GM13976 (cell line): ENCODE data around the gene TMEM255B.

Experiments
- DNase-seq: peaks from one replicate; pipeline ENCODE4 v3.0.0; 2012; ENCODE audit warnings: low spot score
- CTCF ChIP-seq: IDR thresholded peaks from 2 replicates; pipeline ENCODE4 v1.5.1; 2012; ENCODE audit warnings: borderline replicate concordance, mild to moderate bottlenecking; ENCODE audit not compliant: insufficient read depth; ENCODE audit errors: extremely low read depth, missing control alignments, control extremely low read depth
- in situ Hi-C: fragments of 300-500 bp; cut with MboI; formaldehyde crosslinking; loops from one replicate; pipeline ENCODE4 v1.12.0; 2022; ENCODE audit warnings: low sequenced_read_pairs, mixed read lengths, inconsistent platforms; ENCODE audit not compliant: unreplicated experiment

TMEM255B gene

GRCh38 chr13:113835461-113836270, 76.6 kb downstream of the TMEM255B start:
- no peak for DNase-seq
- TF ChIP-seq CTCF = no peak
- in situ Hi-C loops = no loop called here

- no peak for DNase-seq
- in situ Hi-C loops = no loop called here
- TF ChIP-seq CTCF = no peak
Observed at GRCh38 chr13:113836768-113837559, 77.9 kb downstream of the TMEM255B start.

- in situ Hi-C loops = no loop called here
- TF ChIP-seq CTCF = no peak
- no peak for DNase-seq
Observed at GRCh38 chr13:113837560-113838355, 78.7 kb downstream of the TMEM255B start.

- in situ Hi-C loops = no loop called here
- TF ChIP-seq CTCF = no peak
- no peak for DNase-seq
Observed at GRCh38 chr13:113838711-113839201, 79.7 kb downstream of the TMEM255B start.

- no peak for TF ChIP-seq CTCF
- DNase-seq = no peak
- in situ Hi-C loops = no loop called here
Observed at GRCh38 chr13:113839536-113840204, 80.6 kb downstream of the TMEM255B start.
